Stimulated activated CD8-positive, alpha-beta memory T cell treated with anti-CD3 and anti-CD28 coated beads, Interleukin-12 subunit alpha, Interleukin-12 subunit beta, amount 100 ng/mL, for 4 hours (primary cell): ENCODE data around the gene RAI14.
"Not testable (repeated sequence)": the region's sequence is repeated elsewhere in the genome, so short reads cannot be mapped to it uniquely, and the experiment has no call there.

Experiments used
- DNase-seq: peaks from one replicate; pipeline ENCODE4 v3.0.0-alpha.2; 2020; ENCODE audit warnings: low read depth

The RAI14 gene

GRCh38 chr5:34699155-34700077 is 43.3 kb downstream of the RAI14 start:
- no peak for DNase-seq

DNA sequence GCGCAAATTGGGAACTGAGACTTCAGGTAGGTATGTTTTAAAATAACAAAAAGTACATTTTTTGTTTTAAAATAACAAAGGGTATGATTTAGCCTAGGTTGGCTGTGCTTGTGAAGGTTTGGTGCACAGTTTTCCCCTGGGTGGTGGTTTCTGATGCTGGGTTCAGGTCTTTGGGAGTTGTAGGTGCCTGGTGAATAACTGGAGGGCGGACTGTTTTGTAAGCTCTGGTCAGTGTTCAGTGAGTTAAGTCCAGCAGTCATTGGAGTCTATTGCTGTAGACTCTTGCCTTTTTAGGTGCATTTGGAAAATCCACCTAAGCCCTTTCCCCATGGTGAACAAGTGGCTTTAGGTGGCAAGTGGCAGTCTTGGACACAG is 43.9 kb downstream of the RAI14 start:
- no peak for DNase-seq

DNA sequence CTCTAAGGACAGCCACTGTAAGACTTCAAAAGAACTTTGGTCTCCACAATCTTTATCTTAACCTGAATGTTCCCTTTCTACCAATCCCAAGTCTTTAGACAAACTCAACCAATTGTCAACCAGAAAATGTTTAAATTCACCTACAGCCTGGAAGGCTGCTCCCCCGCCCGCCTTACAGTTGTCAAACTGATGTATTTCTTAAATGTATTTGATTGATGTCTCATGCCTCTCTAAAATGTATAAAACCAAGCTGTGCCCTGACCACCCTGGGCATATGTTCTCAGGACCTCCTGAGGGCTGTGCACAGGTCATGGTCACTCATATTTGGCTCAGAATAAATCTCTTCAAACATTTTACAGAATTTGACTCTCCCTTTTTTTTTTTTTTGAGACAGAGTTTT is 45.3 kb downstream of the RAI14 start:
- DNase-seq, result not testable (repeated sequence)

DNA sequence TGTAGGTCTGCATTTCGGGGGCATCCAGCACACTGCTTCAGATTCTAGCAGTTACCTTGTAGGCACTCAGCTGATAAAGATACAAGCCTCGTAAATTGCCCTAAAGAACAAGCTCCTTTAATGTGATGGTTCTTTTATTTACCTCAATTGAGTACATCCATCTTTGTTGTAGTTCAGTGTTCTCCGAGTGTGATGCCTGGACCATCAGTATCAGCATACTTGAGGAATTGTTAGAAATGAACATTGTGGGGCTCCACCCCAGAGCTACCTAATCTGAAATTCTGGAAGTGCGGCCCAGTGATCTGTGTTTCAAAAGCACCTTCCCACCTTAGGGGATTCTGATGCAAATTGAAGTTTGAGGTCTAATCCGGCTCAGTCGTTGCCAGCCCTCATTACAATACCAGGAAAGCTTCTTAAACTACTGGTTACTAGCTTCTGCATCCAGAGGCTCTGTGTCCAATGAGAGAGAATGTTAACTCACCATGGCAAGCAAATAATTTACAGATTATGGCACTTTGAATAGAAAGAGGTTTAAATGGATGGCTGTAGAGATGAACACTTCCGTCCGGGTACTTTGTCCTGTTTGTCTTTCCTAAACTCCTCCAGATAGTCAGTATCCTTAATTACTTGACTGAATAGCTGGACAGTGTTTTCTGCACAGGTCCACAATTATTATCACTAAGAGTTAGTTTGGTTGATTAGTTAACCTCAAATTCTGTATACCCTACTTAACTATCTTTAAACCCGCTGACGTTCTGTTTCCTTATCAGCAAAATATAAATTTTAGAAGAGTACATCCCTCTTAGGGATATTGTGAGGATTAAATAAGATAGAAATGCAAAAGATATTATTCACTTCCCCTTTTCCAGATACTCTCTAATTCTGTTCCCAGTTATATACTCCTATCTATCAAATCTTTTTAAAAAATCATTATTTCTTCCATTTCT is 47.9 kb downstream of the RAI14 start:
- DNase-seq, result no peak

- no peak for DNase-seq
These were observed 50.0 kb downstream of the RAI14 start for GRCh38 chr5:34706084-34706483.

DNA sequence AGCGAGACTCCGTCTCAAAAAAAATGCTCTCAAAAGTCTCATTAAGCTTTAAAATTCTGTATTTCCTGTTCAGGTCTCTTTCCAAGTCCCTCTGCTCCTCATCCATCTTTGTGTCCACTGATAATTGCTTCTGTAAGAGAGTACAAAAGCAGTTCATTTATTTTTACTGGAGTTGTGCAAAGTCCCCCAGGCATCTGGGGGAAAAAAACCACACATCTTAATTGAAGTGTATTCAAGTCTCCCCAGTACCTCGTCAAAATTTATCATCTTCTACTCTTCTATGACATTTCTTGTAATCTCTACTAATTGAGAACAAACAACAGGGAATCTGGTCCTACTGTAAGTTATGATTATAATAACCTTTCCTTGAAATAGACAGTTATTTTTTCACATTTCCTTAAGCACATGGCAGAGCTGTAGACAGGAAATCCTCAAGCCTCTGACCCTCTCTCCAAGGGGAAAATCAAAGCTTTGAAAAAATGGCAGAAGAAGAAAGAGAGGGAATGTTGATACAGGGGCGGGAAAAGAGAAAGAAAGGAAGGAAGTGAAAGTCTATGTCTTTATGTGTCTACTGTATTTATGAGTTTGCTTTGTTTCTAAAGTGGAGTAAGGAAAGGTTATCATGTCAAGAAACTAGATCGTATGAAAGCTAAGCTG is 51.5 kb downstream of the RAI14 start:
- DNase-seq, result no peak

DNA sequence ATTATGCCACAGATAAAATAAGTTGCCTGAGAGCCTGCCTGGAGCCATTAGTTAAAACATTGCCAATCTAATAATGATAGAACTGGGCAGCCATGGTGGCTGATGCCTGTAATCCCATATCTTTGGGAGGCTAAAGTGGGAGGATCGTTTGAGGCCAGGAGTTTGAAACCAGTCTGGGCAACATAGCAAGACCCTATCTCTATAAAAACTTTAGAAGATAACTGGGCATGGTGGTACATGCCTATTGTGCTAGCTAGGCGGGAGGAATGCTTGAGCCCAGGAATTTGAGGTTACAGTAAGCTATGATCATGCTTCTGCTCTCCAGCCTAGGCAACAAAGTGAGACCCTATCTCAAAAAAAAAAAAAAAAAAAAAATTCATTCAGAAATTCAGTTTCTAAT is 52.6 kb downstream of the RAI14 start:
- no peak for DNase-seq

DNA sequence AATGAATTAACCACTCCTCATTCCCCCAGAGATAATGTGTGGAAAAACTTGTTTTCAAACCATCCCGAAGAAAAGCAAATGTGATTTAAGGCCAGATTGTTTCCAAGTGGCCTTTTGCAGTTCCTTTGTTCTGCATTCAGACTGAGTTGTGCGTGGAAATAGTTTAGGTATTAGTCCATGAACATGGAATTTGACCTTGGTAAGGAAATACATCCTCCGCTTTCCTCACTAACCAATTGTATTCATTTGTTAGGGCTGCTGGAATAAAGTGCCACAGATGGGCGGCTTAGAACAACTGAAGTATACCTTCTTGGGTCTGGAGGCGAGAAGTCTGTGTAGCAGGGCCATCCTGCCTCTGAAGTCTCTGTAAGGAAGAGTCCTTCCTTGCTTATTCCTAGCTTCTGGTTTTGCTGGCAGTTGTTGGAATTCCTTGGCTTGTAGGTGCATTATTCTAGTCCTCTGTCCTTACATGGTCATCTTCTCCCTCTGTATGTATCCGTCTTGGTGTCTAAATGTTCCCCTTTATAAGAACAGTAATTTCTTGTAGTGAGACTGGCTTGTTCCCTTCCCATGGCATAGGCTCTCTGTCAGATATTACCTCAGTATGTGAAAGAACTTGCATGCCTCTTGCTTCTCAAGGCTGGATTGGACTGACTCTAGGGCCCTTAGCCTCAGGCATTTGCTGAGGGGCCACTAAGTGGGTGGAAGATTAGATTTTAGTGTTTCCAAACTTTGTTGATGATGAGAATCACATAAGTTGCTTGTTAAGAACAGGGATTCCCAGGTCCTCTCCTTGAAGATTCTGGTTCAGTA is 53.9 kb downstream of the RAI14 start:
- DNase-seq, result no peak

DNA sequence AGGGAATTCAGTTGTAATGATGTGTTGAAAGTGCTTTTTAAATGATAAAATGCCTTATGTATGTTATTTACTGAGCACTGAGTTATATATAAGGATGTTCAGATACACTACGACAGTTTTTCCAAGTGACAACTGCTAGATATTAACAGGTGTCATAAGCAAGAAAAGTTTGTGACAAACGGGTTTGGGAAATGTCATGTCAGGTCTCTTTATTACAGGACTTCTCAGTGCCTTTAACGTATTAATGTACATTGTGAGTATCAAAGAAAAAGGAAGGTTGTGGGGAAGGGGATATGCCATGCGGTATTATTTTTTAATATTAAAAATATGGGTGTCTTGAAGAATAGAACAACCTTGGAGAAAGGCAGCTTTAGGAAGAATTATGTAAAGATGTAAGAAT is 56.4 kb downstream of the RAI14 start:
- no peak for DNase-seq

DNA sequence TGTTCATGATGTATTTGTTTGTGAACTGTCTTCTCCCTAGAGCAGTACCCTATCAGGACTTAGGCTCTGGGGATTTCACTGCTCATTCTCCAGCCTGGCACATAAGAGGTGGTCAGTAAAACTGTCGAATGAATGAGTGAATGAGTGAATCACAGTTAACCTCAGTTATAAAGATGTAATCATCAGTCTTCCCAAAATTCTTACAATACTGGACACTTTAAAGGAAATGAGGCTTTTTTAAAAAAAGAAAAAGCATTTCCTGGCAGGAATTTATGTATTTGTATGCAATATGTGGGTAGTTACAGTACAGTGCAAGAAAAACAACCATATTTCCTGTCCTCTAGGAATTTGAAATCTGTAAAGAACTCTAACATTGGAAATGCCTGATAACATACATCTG is 59.6 kb downstream of the RAI14 start:
- DNase-seq, result no peak

- no peak for DNase-seq
These were observed 60.9 kb downstream of the RAI14 start for GRCh38 chr5:34716986-34717385.

DNA sequence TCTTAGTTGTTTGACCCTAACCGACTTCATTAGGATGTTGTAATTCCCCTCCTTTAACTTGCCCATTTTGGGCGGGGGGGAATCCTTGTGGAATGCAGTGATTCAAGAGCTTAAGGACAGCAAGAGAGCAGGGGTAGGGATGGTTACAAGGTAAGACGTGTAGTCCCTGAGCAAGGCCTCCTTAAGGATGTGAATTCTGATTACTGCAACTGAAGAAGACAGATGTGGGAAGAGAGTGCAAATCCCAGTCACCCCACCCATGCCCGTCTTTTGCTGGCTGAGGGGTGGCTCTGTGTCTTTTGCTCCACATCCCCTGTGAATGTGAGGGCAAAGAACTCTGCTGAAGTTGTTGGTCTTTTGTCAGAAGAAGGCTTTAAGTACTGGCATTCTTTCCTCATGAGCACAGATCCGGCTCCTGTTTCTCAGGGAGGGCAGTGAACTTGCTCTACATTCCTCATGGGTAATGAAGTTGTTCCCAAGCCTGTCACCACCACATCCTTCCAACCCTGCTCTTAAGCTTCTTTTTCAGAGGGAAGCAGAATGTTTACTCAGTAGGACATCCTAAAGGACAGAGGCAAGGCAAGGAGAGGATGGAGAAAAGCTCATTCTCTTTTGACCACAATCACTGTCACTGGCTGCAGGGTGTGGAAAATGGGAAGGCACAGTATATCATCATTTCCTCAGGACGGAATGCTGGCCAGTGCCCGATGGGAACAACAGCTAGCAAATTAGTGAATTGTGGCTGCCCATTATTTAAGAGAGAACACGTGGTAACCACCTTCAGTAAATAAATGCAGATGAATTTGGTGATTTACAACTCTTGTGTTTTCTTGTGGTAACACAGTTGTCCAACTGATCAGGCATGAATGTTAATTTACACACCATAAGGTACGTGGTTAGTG is 61.5 kb downstream of the RAI14 start:
- DNase-seq, result no peak

DNA sequence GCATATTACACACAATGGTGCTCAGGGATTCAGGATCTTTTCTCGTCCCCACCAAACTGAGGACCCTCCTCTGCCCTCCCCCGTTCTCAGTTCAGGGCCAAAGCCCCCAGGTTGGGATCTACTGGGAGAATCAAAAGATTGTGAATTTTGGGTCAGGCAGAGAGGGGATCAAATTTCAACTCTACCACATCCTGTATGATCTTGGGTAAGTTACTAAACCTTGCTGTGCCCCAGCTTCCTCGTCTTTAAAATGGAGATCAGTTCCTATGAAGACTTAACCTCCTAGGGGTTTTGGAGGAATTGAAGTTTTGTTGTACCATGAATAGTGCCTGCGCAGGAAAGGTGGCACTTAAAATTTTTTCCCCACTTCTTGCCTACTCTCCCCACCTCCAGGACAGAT is 62.4 kb downstream of the RAI14 start:
- no peak for DNase-seq

DNA sequence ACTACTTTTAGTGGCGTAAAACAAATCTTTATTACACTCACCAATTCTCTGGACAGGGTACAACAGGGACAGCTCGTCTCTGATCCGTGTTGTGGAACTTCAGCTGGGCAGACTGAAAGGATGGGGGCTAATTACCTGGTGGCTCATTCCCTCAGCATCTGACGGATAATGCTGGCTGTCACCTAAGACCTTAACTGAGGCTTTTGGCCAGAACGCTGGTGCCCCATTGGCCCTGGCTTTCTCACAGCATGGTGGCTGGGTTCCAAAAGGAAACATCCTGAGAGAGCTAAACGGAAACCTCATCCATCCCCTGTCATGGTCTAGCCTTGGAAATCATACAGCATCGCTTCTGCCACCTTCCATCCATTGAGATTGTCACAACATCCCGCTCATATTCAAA is 62.9 kb downstream of the RAI14 start:
- no peak for DNase-seq

DNA sequence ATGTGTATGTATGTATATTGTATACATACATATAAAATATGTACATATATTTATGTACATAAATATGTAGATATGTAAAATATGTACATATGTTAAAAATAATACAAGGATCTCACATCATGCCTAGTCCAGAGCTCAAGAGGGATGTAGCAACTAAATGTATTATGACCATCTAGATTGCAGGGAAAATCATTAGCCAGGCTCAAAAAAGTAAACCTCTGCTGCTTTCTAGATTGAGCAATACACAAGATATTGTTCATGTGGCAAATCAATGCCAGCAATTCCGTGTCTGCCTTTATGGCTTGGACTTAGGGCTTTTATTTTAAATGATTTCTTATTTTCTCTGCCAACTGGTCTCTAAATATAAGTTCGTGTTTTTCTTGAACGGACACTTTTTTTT is 65.2 kb downstream of the RAI14 start:
- DNase-seq, result no peak

GRCh38 chr5:34722183-34722582 is 66.1 kb downstream of the RAI14 start:
- no peak for DNase-seq

DNA sequence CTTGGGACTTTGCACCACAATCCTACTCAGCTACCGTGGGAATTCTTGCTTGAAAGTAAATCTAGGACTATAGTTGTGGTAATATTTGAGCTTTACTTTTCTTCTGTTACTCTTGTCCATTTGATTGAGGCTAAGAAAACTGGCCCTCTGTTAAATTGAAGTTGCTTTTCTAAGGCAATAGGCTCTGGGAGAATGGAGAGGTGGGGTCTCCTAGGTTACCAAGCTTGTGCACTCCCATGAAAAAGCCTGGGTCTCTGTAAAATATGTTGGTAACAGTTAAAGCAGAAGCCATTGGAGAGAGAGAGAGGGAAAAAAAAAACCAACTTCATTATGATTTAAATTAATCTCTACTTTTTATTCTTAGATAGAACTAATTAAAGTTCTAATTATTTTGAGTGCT is 68.6 kb downstream of the RAI14 start:
- no peak for DNase-seq

- DNase-seq, result not testable (repeated sequence)
These were observed 71.1 kb downstream of the RAI14 start for GRCh38 chr5:34727166-34727749.

DNA sequence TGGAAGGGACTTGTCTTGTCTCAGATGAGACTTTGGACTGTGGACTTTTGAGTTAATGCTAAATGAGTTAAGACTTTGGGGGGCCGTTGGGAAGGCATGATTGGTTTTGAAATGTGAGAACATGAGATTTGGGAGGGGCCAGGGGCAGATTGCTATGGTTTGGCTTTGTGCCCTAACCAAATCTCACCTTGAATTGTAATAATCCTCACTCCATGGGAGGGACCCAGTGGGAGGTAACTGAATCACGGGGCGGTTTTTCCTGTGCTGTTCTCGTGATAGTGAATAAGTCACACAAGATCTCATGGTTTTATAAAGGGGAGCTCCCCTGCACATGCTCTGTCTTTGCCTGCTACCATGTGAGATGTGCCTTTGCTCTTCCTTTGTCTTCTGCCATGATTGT is 72.1 kb downstream of the RAI14 start:
- no peak for DNase-seq
